Stimulated activated effector memory CD8-positive, alpha-beta T cell treated with anti-CD3 and anti-CD28 coated beads, Interleukin-12 subunit alpha, Interleukin-12 subunit beta, amount 100 ng/mL, for 72 hours (primary cell): ENCODE results near the gene SLC6A3.
"Not testable (repeated sequence)": the region's sequence is repeated elsewhere in the genome, so short reads cannot be mapped to it uniquely, and the experiment has no call there.

Experiments
- ATAC-seq: fragments of 150-1000 bp; cut with Tn5 transposase; 2 replicates; pipeline ENCODE4 v1.10.0; 2021
- DNase-seq, 2 donors: peaks; one replicate each; pipeline ENCODE4 v3.0.0; 2021 to 2022; ENCODE audit warnings: low spot score in 2 of 2
- H3K27ac Mint-ChIP-seq: one replicate; pipeline ENCODE4 v1.8.0; 2022; ENCODE audit warnings: mild to moderate bottlenecking, mixed read lengths
- H3K36me3 Mint-ChIP-seq: one replicate; pipeline ENCODE4 v1.8.0; 2022; ENCODE audit warnings: mild to moderate bottlenecking, mixed read lengths
- H3K4me1 Mint-ChIP-seq: one replicate; pipeline ENCODE4 v1.8.0; 2022; ENCODE audit warnings: mixed read lengths
- H3K4me3 Mint-ChIP-seq: one replicate; pipeline ENCODE4 v1.8.0; 2022; ENCODE audit warnings: mild to moderate bottlenecking, mixed read lengths
- H3K9me3 Mint-ChIP-seq: one replicate; pipeline ENCODE4 v1.8.0; 2022; ENCODE audit warnings: mixed read lengths

Gene SLC6A3

DNA sequence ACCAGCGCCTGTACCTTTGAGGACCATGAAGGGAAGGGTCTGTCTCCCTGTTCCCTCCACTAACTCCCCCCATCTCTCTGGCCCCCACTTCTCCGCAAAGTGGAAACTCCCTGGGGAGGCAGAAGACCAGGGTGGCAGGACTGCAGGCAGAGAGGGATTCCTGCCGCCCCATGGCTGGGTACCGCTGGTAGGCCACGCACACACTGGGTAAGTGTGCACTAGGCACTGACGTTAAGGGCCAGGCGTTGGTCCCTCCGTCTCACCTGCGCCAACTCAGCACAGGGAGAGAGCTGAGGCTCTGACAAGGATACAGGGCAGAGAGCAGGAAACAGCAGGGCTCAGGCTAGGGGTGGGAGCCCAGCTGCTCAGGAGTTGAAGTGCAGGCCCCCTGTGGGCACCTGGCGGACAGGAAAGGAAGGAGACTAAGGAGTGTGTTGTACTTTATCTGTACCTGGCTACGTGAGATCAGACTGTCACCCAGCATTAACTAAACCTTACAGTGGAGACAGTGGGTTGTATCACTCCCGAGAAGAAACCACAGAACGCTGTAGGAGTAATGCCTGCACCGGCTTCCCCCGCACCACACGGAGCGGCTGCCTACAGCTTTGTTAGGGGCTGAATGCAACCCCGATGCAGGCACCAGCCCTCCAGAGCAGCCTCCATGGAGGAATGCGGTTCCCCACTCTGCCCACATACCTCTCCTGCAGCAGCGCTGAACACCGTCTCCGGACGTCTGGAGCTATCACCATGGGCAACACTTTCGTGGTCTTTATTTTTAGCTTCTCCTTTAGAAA is 66.2 kb downstream of the SLC6A3 start:
- Mint-ChIP-seq H3K36me3 (no peaks in the 10 kb centered on the region), H3K27ac (no peak overlapping the region), H3K4me3 (no peak overlapping the region), H3K4me1 (peaks cover 19% of the 10 kb centered on the region), H3K9me3 (no peaks in the 10 kb centered on the region)
- ATAC-seq (no peak), DNase-seq (no peak)

DNA sequence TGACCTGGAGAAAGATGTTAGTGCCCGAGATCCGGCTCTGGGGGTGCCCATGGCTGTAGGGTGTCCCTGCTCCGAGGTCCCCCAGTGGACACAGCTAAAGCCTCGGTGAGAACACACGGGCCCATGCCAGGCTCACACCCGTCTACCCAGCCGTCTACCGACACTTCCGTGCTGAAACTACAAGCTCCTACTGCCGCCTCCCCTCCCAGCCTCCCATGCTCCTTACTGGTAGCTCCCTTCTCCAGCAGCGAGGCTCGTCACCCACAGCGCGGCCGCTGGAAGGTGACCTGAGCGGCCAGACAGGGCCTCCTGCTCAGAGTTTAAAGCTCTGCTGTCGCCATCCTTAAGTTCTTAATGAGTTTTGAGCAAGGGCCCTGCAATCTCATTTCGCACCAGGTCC is 67.1 kb downstream of the SLC6A3 start:
- Mint-ChIP-seq H3K36me3 (no peaks in the 10 kb centered on the region), H3K27ac (no peak overlapping the region), H3K4me3 (no peak overlapping the region), H3K9me3 (no peaks in the 10 kb centered on the region), H3K4me1 (peaks cover 20% of the 10 kb centered on the region)
- no peak for ATAC-seq
- no peak for DNase-seq

DNA sequence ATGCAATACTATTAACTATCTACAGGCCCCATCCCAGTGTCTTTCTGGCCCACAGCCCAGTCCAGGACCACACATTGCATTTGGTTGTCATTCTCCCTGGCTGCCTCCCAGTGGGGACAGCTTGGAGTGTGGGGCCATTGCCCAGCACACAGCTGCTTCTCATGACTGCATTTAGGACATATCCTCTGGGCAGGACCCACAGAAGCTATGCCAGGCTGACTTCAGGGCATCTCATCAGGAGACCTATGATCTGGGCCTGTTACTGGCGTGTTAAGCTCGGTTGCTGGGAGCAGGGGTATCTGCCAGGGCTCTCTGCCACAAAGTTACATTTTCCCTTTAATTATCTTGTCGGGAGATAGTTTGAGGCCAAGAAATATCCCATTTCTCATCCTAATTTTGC is 68.3 kb downstream of the SLC6A3 start:
- no peak overlapping the region for H3K4me3 Mint-ChIP-seq
- H3K9me3 Mint-ChIP-seq: no peaks in the 10 kb centered on the region
- H3K27ac Mint-ChIP-seq: no peak overlapping the region

DNA sequence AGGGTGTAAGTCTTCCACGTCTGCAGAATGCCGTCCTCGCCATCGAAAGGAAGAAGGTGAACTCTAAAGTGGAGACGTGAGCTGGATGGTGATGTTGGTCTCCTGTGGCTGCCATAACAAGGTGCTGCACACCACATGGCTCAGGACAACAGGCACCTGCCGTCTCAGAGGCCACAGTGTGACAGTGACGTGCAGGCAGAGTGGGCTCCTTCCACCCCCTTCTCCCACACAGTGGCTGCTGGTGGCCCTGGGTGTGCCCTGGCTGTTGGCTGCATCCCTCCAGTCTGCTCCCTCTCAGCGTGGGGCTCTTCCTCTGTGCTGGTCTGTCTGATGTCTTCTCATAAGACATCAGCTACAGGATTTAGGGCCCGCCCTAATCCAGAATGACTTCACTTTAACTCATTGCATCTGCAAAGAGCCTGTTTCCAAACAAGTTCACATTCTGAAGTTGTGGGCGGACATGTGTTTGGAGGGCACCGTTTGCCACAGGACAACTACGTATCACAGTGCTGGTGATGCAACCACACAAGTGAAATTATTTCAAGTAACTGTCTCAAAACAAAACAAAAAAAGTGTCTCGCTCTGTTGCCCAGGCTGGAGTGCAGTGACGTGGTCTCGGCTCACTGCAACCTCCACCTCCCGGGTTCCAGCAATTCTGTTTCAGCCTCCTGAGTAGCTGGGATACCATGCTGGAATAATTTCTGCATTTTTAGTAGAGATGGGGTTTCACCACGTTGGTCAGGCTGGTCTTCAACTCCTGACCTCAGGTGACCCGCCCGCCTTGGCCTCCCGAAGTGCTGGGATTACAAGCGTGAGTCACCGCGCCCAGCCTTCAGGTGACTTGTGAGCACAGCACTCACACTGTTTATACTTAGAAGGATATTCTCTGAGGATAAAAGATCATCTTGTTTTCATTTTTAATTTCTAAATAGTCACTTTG is 69.1 kb downstream of the SLC6A3 start:
- no peak for DNase-seq
- Mint-ChIP-seq H3K4me3 (no peak overlapping the region), H3K9me3 (no peaks in the 10 kb centered on the region), H3K36me3 (no peaks in the 10 kb centered on the region), H3K4me1 (peaks cover 13% of the 10 kb centered on the region), H3K27ac (no peak overlapping the region)
- ATAC-seq: no peak

More for the DNA sequence above, 68.3 kb downstream of the SLC6A3 start:
- no peak for DNase-seq
- ATAC-seq: no peak
- Mint-ChIP-seq H3K4me1 (peaks cover 20% of the 10 kb centered on the region), H3K36me3 (no peaks in the 10 kb centered on the region)

DNA sequence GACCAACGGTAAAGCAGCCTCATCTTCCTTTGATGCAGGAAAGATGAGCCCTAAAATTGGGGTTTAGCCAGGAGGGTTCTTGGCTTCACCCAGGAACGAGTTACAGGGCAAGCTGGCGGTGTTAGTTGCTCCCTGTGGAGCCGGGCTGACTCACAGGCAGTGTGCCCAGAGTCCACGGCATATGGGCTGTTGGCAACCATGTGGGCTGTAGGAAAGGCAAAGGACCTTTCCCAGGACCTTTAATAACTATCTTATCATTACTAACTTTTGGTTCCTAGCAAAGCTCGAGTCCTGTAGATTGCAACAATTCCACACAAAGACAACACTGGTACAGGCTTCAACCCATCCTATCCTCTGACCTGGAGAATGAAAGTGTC is 70.6 kb downstream of the SLC6A3 start:
- DNase-seq (no peak), ATAC-seq (no peak)
- no peaks in the 10 kb centered on the region for H3K9me3 Mint-ChIP-seq
- H3K27ac Mint-ChIP-seq: no peak overlapping the region
- peaks cover 11% of the 10 kb centered on the region for H3K4me1 Mint-ChIP-seq
- no peak overlapping the region for H3K4me3 Mint-ChIP-seq
- no peaks in the 10 kb centered on the region for H3K36me3 Mint-ChIP-seq

DNA sequence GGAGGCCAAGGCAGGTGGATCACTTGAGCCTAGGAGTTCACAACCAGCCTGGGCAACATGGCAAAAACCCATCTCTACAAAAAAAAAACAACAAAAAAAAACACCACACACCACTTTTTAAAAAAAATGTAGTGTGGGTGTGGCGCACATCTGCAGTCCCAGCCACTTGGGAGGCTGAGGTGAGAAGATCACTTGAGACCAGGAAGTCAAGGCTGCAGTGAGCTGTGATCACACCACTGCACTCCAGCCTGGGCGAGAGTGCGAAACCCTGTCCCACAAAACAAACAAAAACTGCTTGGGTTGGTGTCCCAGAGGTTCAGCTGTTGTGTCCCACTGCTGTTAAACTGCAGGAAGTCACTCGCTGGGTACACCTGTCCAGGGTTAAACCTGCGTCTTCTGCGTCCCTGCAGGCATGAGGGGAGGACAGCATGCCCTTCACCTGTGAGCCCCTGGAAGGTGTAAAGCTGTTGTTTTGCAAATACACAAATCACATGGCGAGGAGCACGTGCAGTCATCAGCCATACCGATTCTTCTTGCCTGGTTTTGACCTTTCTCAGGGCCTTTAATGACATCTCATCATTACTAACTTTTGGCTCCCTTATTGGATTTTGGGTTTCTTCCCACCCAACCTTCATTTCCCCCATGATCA is 71.1 kb downstream of the SLC6A3 start:
- Mint-ChIP-seq H3K36me3 (no peaks in the 10 kb centered on the region), H3K4me3 (no peak overlapping the region), H3K4me1 (peaks cover 11% of the 10 kb centered on the region), H3K27ac (no peak overlapping the region), H3K9me3 (no peaks in the 10 kb centered on the region)
- DNase-seq (no peak), ATAC-seq (peak; percentile 19)

DNA sequence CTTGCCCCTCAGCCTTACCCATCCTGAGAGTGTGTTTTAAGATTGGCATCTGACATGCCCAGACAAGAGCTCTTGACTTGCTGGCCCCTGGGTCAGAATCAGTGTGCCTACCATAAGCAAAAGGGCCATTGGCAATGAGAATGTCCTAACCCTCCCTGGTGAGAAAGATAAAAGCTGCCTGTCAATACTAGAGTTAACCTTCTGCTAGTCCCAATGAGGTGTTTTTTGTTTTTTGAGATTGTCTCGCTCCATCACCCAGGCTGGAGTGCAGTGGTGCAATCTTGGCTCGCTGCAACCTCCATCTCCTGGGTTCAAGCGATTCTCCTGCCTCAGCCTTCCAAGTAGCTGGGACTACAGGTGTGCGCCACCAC is 73.3 kb downstream of the SLC6A3 start:
- not testable (repeated sequence) for H3K27ac Mint-ChIP-seq, H3K4me3 Mint-ChIP-seq

DNA sequence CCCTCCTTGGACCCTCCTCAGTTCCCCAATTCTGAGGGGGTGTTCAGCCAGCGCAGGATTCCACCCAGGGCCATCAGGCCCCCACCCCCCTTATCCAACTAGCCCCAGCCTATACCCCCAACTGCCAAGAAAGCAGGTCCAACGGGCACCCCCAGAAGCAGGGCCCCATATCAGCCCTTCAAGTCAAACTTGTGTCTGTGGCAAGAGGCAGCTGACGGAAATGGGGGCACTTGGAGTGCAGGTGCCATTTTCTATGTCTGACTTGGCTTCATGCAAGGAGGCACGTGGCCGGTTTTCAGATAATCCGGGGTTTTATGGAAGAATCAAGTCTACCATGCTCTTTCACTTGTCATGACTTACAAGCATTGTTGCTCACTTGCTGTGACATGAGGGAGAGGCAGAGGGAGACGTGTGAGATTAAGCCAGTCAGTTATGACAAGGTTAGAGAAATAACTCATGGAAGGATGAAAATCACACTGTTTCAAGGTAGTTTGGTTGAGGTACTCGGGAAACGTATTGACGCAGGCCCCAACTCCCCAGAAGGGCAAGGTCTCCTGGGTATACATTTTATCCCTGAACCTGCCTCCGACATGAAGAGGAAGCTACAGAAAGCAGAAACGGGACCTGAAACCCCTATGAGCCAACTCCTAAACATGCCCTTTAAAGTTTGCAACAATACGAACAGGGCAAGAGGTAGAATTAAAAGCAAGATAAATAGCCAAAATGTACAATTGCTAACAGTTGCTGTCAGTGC is 73.8 kb downstream of the SLC6A3 start:
- Mint-ChIP-seq H3K4me3 (no peak overlapping the region), H3K27ac (no peak overlapping the region), H3K9me3 (no peaks in the 10 kb centered on the region), H3K36me3 (no peaks in the 10 kb centered on the region), H3K4me1 (peaks cover 11% of the 10 kb centered on the region)
- no peak for DNase-seq
- no peak for ATAC-seq

More for the DNA sequence above, 73.3 kb downstream of the SLC6A3 start:
- H3K9me3 Mint-ChIP-seq, DNase-seq, ATAC-seq, H3K36me3 Mint-ChIP-seq: not testable (repeated sequence)
- H3K4me1 Mint-ChIP-seq: peaks cover 11% of the 10 kb centered on the region

DNA sequence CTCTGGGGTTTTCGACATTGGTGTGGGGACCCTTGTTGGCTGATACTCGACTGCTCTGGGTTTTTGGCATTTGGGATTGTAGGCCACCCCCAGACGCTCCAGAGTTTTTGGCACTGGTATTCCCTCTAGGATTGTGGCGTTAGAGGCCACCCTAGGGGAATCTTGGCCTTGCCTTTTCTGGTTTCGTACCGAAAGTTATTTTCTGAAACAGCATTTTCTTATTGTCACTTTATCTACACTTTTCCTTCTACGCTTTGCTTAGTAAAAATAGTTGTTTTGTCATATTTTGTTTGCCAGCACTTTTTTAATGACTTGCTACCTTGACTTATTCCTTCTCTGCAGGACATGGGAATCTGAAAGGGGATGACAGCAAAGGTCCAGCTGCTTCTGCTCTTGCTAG is 75.2 kb downstream of the SLC6A3 start:
- no peak overlapping the region for H3K27ac Mint-ChIP-seq
- DNase-seq: no peak
- peaks cover 10% of the 10 kb centered on the region for H3K4me1 Mint-ChIP-seq
- ATAC-seq: no peak
- no peaks in the 10 kb centered on the region for H3K9me3 Mint-ChIP-seq
- H3K4me3 Mint-ChIP-seq: no peak overlapping the region
- H3K36me3 Mint-ChIP-seq: no peaks in the 10 kb centered on the region

DNA sequence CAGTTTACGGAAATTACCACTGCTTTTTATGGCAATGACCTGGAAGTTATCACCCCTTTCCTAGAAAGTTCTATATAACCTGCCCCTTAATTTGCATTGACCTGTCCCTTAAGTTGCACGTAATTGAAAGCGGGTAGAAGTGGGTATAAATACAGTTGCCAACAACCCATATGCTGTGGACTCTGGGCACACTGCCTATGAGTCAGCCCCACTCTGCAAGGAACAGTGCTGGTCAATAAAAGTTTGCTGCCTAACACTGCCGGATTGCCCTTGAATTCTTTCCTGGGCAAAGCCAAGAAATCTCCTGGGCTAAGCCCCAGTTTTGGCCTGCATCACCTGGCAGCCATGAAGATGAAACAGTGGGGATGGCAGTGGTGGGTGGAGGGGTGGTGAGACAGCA is 76.5 kb downstream of the SLC6A3 start:
- no peak overlapping the region for H3K4me3 Mint-ChIP-seq
- H3K27ac Mint-ChIP-seq: no peak overlapping the region
- no peaks in the 10 kb centered on the region for H3K4me1 Mint-ChIP-seq
- H3K36me3 Mint-ChIP-seq: no peaks in the 10 kb centered on the region
- no peak for DNase-seq
- no peaks in the 10 kb centered on the region for H3K9me3 Mint-ChIP-seq
- no peak for ATAC-seq

DNA sequence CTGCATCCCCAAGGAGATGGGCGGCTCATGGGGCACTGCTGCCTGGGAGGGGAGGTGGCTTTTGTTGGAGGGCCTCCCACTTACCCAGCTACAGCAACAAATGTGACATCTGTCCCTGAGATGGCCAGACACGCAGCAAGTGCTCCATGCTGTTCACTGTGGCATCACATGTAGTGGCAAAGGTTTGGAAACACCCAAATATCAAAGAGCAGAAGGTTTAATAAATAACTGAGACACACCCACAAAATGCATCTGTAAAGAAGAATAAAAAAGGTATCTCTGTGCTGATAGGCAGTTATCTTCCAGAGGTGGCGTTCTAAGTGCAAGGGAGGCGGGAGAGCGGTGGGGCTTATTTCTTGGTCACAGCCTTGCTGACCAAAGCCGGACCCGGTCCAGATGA is 77.0 kb downstream of the SLC6A3 start:
- Mint-ChIP-seq H3K4me1 (no peaks in the 10 kb centered on the region), H3K36me3 (no peaks in the 10 kb centered on the region), H3K4me3 (no peak overlapping the region), H3K27ac (no peak overlapping the region), H3K9me3 (no peaks in the 10 kb centered on the region)
- ATAC-seq (no peak), DNase-seq (no peak)

DNA sequence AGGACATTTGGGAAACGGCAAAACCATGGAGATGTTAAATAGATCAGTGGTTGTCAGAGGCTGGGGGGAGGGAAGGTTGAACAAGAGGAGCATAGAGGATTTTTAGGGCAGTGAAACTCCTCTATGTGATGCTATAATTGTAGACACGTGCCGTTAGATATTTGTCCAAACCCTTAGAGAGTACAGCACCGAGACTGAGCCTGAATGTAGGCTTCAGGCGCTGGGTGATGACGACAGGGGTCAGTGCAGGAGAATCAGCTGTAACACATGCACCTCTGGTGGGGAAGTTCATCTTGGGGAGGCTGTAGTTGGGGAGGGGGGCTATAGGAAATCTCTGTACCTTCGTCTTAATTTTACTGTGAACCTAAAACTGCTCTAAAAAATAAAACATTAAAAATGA is 78.1 kb downstream of the SLC6A3 start:
- no peak overlapping the region for H3K27ac Mint-ChIP-seq
- H3K9me3 Mint-ChIP-seq: no peaks in the 10 kb centered on the region
- H3K36me3 Mint-ChIP-seq: no peaks in the 10 kb centered on the region
- no peak overlapping the region for H3K4me3 Mint-ChIP-seq
- no peaks in the 10 kb centered on the region for H3K4me1 Mint-ChIP-seq
- ATAC-seq (no peak), DNase-seq (no peak)

DNA sequence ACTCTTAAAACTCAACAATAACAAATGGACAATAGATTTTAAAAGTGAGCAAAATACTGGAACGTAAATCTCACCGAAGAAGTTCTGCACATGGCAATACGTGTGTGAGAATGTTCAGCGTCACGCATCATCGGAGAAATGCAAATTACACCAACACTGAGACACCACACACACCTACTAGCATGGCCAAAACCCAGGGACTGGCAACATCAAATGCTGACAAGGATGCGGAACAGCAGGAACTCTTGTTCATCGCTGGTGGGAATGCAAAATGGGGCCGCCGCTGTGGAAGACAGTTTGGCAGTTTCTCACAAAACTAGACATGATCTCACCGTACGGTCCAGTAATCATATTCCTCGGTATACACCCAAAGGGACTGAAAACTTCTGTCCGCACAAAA is 78.7 kb downstream of the SLC6A3 start:
- no peak overlapping the region for H3K27ac Mint-ChIP-seq
- DNase-seq (no peak), ATAC-seq (no peak)
- H3K9me3 Mint-ChIP-seq: no peaks in the 10 kb centered on the region
- H3K4me1 Mint-ChIP-seq: no peaks in the 10 kb centered on the region
- H3K36me3 Mint-ChIP-seq: no peaks in the 10 kb centered on the region
- H3K4me3 Mint-ChIP-seq: no peak overlapping the region

DNA sequence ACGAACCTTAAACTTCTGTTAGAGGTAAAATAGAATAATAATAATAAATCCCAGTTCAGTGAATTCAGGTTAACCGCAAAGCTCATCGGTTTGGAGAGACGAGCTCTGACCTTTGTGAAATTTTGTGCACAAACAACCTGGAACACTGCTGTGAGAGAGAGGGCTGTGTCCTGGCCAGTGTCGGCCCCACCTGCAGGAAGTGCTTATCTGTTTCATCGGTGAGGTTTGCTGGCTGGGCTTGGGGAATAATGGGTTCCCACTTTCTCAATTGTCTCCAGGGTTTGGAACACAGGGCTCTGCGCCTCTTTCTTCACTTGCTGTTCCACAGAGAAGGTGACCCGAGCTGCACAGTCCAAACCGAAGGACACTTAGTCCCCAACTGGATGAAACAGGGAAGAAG is 81.0 kb downstream of the SLC6A3 start:
- no peak for ATAC-seq
- Mint-ChIP-seq H3K4me1 (no peaks in the 10 kb centered on the region), H3K4me3 (no peak overlapping the region), H3K36me3 (no peaks in the 10 kb centered on the region), H3K27ac (no peak overlapping the region), H3K9me3 (no peaks in the 10 kb centered on the region)
- DNase-seq: no peak

DNA sequence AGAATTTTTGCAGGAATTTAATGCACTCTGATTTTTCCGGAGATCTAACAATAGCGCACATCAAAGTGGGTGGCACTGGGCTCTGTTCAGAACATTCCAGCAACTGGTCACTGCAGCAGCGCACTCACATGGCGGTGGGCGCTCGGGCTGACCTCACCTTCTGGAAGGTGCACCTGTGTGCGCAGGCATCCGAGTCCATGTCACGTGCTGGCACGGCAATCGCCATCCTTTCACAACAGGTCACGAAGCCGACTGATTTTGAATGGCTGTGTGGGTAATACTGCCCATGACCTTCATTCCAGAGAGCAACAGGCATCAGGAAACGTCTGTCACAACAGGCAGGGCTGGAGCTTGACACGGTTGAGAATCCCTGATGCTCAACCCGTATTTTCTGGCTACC is 81.7 kb downstream of the SLC6A3 start:
- H3K27ac Mint-ChIP-seq: no peak overlapping the region
- no peaks in the 10 kb centered on the region for H3K9me3 Mint-ChIP-seq
- no peaks in the 10 kb centered on the region for H3K36me3 Mint-ChIP-seq
- H3K4me3 Mint-ChIP-seq: no peak overlapping the region
- ATAC-seq (no peak), DNase-seq (no peak)
- H3K4me1 Mint-ChIP-seq: no peaks in the 10 kb centered on the region
